SKM-1 (cell line): Measurements from ENCODE around the gene PAFAH1B1.
A peak's percentile ranks its signal among the peaks of the same experiment; 100 is the strongest.
"Not testable (repeated sequence)": the region's sequence is repeated elsewhere in the genome, so short reads cannot be mapped to it uniquely, and the experiment has no call there.

Source experiments
- DNase-seq: peaks from one replicate; lab custom pipeline; 2025; ENCODE audit not compliant: unreplicated experiment; lab: John Stamatoyannopoulos, UW

PAFAH1B1 gene

GRCh38 chr17:2688351-2689342, 95.2 kb downstream of the PAFAH1B1 start:
- no peak for DNase-seq

- DNase-seq = no peak
These were observed 96.1 kb downstream of the PAFAH1B1 start for GRCh38 chr17:2689411-2690164.

GRCh38 chr17:2690165-2691068, 97.0 kb downstream of the PAFAH1B1 start:
- DNase-seq = no peak

- DNase-seq = no peak
These were observed 97.8 kb downstream of the PAFAH1B1 start for GRCh38 chr17:2691069-2691871.

- no peak for DNase-seq
These were observed 98.7 kb downstream of the PAFAH1B1 start for GRCh38 chr17:2691965-2692780.

GRCh38 chr17:2692781-2693135, 99.3 kb downstream of the PAFAH1B1 start:
- DNase-seq = no peak

GRCh38 chr17:2693561-2694380, 100.3 kb downstream of the PAFAH1B1 start:
- no peak for DNase-seq

- no peak for DNase-seq
These were observed 101.2 kb downstream of the PAFAH1B1 start for GRCh38 chr17:2694381-2695242.

GRCh38 chr17:2695243-2695960, 101.9 kb downstream of the PAFAH1B1 start:
- no peak for DNase-seq

- DNase-seq = no peak
These were observed 102.7 kb downstream of the PAFAH1B1 start for GRCh38 chr17:2695961-2696760.

- no peak for DNase-seq
These were observed 104.2 kb downstream of the PAFAH1B1 start for GRCh38 chr17:2697611-2698162.

GRCh38 chr17:2699216-2699805, 105.9 kb downstream of the PAFAH1B1 start:
- not testable (repeated sequence) for DNase-seq

GRCh38 chr17:2700030-2700490, 106.6 kb downstream of the PAFAH1B1 start:
- DNase-seq = no peak

- DNase-seq = peak; percentile 100
These were observed 107.2 kb downstream of the PAFAH1B1 start for GRCh38 chr17:2700491-2701141.
